GM23248 (cell line): ENCODE measurements around the gene POLR3H.

Source experiments
- EZH2 ChIP-seq: fragments of 200-600 bp; sonication (generic); IDR thresholded peaks from 2 replicates; pipeline ENCODE4 v1.6.1; 2018; ENCODE audit warnings: antibody characterized with exemption, mild to moderate bottlenecking; ENCODE audit not compliant: insufficient read depth, poor library complexity, severe bottlenecking
- EZH2phosphoT487 ChIP-seq: fragments of 200-600 bp; sonication (generic); IDR thresholded peaks from 2 replicates; pipeline ENCODE4 v1.6.1; 2018; ENCODE audit warnings: antibody characterized with exemption, moderate library complexity, mild to moderate bottlenecking, low read depth; ENCODE audit not compliant: insufficient read depth

GRCh38 chr22:41478891-41479521 lies 65.3 kb downstream of the POLR3H start:
- TF ChIP-seq EZH2 (no peak), EZH2phosphoT487 (no peak)
